ENCODE results near the gene PTPN23.

DNA sequence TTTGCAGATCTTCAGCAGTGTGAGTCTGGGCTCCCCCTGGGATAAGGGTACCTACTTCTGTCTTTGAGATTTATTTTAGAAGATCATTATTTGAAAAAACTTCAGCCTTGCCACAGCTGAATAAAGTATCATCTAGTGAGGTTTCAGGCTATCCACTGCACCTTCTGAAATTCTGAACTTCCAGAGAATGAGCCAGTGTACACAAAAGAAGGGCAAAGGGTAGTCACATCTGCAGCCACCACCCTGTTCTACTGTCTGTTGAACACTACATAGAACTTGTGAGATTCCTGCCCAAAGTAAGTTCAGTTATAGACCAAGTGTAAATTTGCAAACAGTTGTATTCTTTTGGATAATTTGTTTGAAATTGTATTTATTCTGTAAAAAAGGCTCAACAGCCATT, 38.0 kb upstream of the PTPN23 start:
- TF ChIP-seq, protein P1, sequence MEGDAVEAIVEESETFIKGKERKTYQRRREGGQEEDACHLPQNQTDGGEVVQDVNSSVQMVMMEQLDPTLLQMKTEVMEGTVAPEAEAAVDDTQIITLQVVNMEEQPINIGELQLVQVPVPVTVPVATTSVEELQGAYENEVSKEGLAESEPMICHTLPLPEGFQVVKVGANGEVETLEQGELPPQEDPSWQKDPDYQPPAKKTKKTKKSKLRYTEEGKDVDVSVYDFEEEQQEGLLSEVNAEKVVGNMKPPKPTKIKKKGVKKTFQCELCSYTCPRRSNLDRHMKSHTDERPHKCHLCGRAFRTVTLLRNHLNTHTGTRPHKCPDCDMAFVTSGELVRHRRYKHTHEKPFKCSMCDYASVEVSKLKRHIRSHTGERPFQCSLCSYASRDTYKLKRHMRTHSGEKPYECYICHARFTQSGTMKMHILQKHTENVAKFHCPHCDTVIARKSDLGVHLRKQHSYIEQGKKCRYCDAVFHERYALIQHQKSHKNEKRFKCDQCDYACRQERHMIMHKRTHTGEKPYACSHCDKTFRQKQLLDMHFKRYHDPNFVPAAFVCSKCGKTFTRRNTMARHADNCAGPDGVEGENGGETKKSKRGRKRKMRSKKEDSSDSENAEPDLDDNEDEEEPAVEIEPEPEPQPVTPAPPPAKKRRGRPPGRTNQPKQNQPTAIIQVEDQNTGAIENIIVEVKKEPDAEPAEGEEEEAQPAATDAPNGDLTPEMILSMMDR (IDR thresholded peaks at IDR 0.05; ENCODE audit: insufficient read depth, low read length, poor library complexity, severe bottlenecking), result no peak
- no peak for TF ChIP-seq EZH2phosphoT487 (conservative IDR thresholded peaks at IDR 0.05; ENCODE audit: low read length)
